Measurements from ENCODE around the gene ZNF385D.

DNA sequence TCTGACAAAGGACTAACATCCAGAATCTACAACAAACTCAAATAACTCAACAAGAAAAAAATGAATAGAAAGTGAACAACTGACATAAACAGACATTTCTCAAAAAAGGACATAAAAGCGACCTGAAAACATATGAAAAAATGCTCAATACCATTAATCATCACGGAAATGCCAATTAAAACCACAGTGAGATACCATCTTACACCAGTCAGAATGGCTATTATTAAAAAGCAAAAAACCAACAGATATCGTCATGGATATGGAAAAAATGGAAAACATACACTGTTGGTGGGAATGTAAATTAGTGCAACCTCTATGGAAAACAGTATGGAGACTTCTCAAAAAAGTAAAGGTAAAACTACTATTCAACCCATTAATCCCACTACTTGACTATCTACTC, 53.3 kb downstream of the ZNF385D start:
- TF ChIP-seq CTCF (IDR thresholded peaks at IDR 0.05) (no peak), POLR2A (IDR thresholded peaks at IDR 0.05) (no peak), POLR2AphosphoS5 (IDR thresholded peaks at IDR 0.05) (no peak)
